Colonic mucosa (tissue), 4 donors: ENCODE data around the gene PZP. TPM values are rescaled to one million over a fixed set of nuclear protein-coding genes. Genes with fewer than 3 reads are reported as not detected.
A peak's percentile ranks its signal among the peaks of the same experiment; 100 is the strongest.
"Not testable (repeated sequence)": the region's sequence is repeated elsewhere in the genome, so short reads cannot be mapped to it uniquely, and the experiment has no call there.

Source experiments
- DNase-seq: peaks from one replicate; pipeline ENCODE4 v3.0.0-alpha.2; 2020
- H3K27ac ChIP-seq: fragments of 200-600 bp; one replicate; pipeline ENCODE4 v1.8.0; 2021
- H3K27me3 ChIP-seq: fragments of 200-600 bp; one replicate; pipeline ENCODE4 v1.8.0; 2021
- H3K36me3 ChIP-seq: fragments of 200-600 bp; one replicate; pipeline ENCODE4 v1.8.0; 2021
- H3K4me1 ChIP-seq: fragments of 200-600 bp; one replicate; pipeline ENCODE4 v1.8.0; 2021; ENCODE audit warnings: mild to moderate bottlenecking
- H3K4me3 ChIP-seq: fragments of 200-600 bp; one replicate; pipeline ENCODE4 v1.8.0; 2021
- H3K9ac ChIP-seq, 2 donors: one replicate each; pipeline ENCODE4 v1.7.0; 2013; ENCODE audit warnings: control low read depth in 2 of 2, low read depth in 2 of 2, low read length in 2 of 2
- H3K9me3 ChIP-seq: fragments of 200-600 bp; one replicate; pipeline ENCODE4 v1.8.0; 2021
- CTCF ChIP-seq: fragments of 200-600 bp; IDR thresholded peaks from one replicate; pipeline ENCODE4 v1.8.0; 2022; ENCODE audit warnings: antibody characterized with exemption, mild to moderate bottlenecking
- intact Hi-C: fragments of 100-400 bp; cut with DNase I; formaldehyde crosslinking; loops from one replicate; pipeline ENCODE4 v1.14.1; 2022
- total RNA-seq, 2 donors: library from RNA; stranded (reverse); fragmentation: NEBNext Ultra II Directional in 1 of 2; extraction: Animal tissue kit (Norgen Biotek cat#: 25700) in 1 of 2; gene quantifications; one replicate each; pipeline ENCODE4 v1.2.1, GENCODE V29; 2021
- donor health status: healthy.
- donor health status: DM: no; HTN: no; CAD: no.
- donor health status: DM: no; HTN: no; CAD: no.

The PZP gene
- total RNA-seq, 2 donors from 2014 or later: 0.05 TPM; not detected in 1

DNA sequence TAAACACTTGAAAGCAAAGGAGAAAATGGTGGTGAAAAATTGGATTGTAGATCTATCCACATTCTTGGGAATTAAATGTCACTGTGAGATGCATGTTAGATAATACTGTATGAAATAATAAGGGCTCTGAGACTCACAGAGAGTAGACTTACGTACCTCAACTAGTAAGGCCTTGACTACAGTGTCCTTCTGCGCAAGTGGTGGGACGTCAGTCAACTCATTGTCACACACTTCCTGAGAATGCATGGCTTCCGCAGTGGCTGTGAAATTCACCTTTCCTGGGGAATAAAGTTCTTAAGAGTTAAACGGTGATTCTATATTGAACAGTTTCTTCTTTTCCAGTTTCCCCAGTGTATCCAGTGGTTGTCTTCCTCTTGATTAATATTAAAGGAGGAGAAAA, 32.6 kb upstream of the PZP start:
- Histone ChIP-seq H3K27me3 (no peaks in the 10 kb centered on the region), H3K4me1 (no peaks in the 10 kb centered on the region), H3K36me3 (no peaks in the 10 kb centered on the region), H3K9ac (no peak overlapping the region), H3K9me3 (no peaks in the 10 kb centered on the region), H3K4me3 (no peak overlapping the region), H3K27ac (no peak overlapping the region)
- no peak for DNase-seq
- intact Hi-C loops: no loop called here
- no peak for TF ChIP-seq CTCF

DNA sequence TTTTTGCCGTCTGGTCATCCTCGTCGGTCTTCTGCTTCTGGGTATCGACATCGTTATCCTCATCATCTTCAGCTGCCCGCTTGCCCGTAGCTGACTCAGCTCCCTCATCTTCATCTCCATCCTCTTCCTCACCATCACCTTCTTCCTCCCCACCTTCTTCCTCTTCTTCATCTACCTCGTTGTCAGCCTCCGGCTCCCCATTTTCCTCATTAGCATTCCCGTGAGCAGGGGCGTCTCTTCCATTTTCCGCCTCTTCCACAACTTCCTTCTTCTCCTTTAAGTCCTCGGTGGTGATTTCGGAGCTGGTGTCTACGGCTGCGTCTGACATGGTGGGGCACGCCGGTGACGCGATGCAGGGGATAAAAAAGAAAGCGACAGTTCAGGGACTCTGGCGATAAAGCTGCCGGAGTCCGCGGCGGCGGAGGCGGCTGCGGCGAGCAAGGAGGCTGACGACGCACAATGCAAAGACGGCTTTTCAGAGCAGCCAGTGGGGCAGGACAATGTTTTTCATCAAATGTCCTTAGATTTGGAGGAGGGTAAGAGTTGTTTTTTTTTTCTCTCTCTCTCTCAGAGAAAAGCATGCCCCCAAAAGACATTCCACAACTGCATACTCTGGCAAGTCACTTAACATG, 31.9 kb upstream of the PZP start:
- H3K9ac ChIP-seq, H3K9me3 ChIP-seq, DNase-seq, H3K27me3 ChIP-seq, H3K27ac ChIP-seq, H3K36me3 ChIP-seq, H3K4me1 ChIP-seq, intact Hi-C loops: not testable (repeated sequence)
- peak overlapping the region; percentile 3 for H3K4me3 ChIP-seq

GRCh38 chr12:9237286-9237685, 29.1 kb upstream of the PZP start:
- Histone ChIP-seq H3K27me3 (no peaks in the 10 kb centered on the region), H3K36me3 (no peaks in the 10 kb centered on the region), H3K9me3 (no peaks in the 10 kb centered on the region), H3K9ac (no peak overlapping the region), H3K4me1 (no peaks in the 10 kb centered on the region), H3K4me3 (no peak overlapping the region), H3K27ac (no peak overlapping the region)
- intact Hi-C loops: no loop called here
- TF ChIP-seq CTCF: no peak
- no peak for DNase-seq

GRCh38 chr12:9235519-9235918, 27.3 kb upstream of the PZP start:
- Histone ChIP-seq H3K4me3 (no peak overlapping the region), H3K27me3 (no peaks in the 10 kb centered on the region), H3K9ac (no peak overlapping the region), H3K4me1 (no peaks in the 10 kb centered on the region), H3K9me3 (no peaks in the 10 kb centered on the region), H3K36me3 (no peaks in the 10 kb centered on the region), H3K27ac (no peak overlapping the region)
- intact Hi-C loops: no loop called here
- TF ChIP-seq CTCF: no peak
- DNase-seq: no peak

GRCh38 chr12:9227950-9228349, 19.8 kb upstream of the PZP start:
- Histone ChIP-seq H3K4me1 (no peaks in the 10 kb centered on the region), H3K36me3 (no peaks in the 10 kb centered on the region), H3K9ac (no peak overlapping the region), H3K27me3 (no peaks in the 10 kb centered on the region), H3K9me3 (no peaks in the 10 kb centered on the region), H3K27ac (no peak overlapping the region), H3K4me3 (no peak overlapping the region)
- intact Hi-C loops: no loop called here
- DNase-seq: no peak
- TF ChIP-seq CTCF: no peak

GRCh38 chr12:9223830-9224229, 15.6 kb upstream of the PZP start:
- Histone ChIP-seq H3K36me3 (no peaks in the 10 kb centered on the region), H3K9me3 (no peaks in the 10 kb centered on the region), H3K27me3 (no peaks in the 10 kb centered on the region), H3K4me3 (no peak overlapping the region), H3K4me1 (no peaks in the 10 kb centered on the region), H3K27ac (no peak overlapping the region), H3K9ac (no peak overlapping the region)
- intact Hi-C loops: no loop called here
- no peak for DNase-seq
- no peak for TF ChIP-seq CTCF
